Spleen (tissue), 7 donors: ENCODE measurements around the gene RABL6.
A peak's percentile ranks its signal among the peaks of the same experiment; 100 is the strongest.
"Not testable (repeated sequence)": the region's sequence is repeated elsewhere in the genome, so short reads cannot be mapped to it uniquely, and the experiment has no call there.

Source experiments
- POLR2A ChIP-seq, 3 donors: fragments of 450-650 bp; IDR thresholded peaks; one replicate each; pipeline ENCODE4 v1.5.1; 2017; ENCODE audit warnings: antibody characterized with exemption in 3 of 3, mild to moderate bottlenecking in 1 of 3
- POLR2AphosphoS5 ChIP-seq, 3 donors: sonication (generic); formaldehyde crosslinking; IDR thresholded peaks; one replicate each; pipeline ENCODE4 v1.5.1; 2017; ENCODE audit warnings: antibody characterized with exemption in 3 of 3
- TF ChIP-seq, protein P1 (sequence below), 11 experiments: fragments of 200-600 bp in 7 of 11; fragments of 450-650 bp in 4 of 11; sonication (generic) in 4 of 11; IDR thresholded peaks in 8 of 11; conservative IDR thresholded peaks in 3 of 11; 1 replicate in 7 of 11; 2 replicates in 4 of 11; pipeline versions ENCODE4 v1.4.0 to v1.8.0; 2016 to 2021; ENCODE audit warnings: antibody characterized with exemption in 11 of 11, inconsistent platforms in 4 of 11, mild to moderate bottlenecking in 1 of 11
- donor health status: DM: no; HTN: no; CAD: no; lungs with moderate emphysema.
- donor health status: DM: no; HTN: no; CAD: no.
- donor health status: DM: no; HTN: no; CAD: no.

DNA sequence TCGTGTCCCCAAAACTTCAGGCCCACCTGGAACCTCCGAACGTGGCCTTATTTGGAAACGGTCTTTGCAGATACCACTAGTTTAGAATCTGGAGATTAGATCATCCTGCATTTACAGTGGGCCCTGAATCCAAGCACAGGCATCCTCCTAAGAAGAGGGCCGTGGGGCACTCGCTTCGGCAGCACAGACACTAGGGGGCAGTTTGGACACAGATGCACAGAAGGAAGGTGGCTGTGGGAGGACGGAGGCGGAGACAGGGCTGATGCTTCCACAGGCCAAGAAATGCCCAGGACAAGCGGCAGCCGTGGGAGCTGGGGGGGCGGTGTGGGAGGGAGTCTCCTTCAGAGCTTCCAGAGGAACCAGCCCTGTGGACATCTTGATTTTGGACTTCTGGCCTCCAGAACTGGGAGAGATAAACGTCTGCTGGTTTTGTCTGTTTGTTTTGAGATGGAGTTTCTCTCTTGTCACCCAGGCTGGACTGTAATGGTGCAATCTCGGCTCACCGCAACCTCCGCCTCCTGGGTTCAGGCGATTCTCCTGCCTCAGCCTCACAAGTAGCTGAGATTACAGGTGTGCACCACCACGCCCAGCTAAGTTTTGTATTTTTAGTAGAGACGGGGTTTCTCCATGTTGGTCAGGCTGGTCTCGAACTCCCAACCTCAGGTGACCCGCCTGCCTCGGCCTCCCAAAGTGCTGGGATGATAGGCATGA is 46.8 kb upstream of the RABL6 start:
- not testable (repeated sequence) for TF ChIP-seq POLR2A, POLR2AphosphoS5 (IDR thresholded peaks at IDR 0.05)
- TF ChIP-seq, protein P1, sequence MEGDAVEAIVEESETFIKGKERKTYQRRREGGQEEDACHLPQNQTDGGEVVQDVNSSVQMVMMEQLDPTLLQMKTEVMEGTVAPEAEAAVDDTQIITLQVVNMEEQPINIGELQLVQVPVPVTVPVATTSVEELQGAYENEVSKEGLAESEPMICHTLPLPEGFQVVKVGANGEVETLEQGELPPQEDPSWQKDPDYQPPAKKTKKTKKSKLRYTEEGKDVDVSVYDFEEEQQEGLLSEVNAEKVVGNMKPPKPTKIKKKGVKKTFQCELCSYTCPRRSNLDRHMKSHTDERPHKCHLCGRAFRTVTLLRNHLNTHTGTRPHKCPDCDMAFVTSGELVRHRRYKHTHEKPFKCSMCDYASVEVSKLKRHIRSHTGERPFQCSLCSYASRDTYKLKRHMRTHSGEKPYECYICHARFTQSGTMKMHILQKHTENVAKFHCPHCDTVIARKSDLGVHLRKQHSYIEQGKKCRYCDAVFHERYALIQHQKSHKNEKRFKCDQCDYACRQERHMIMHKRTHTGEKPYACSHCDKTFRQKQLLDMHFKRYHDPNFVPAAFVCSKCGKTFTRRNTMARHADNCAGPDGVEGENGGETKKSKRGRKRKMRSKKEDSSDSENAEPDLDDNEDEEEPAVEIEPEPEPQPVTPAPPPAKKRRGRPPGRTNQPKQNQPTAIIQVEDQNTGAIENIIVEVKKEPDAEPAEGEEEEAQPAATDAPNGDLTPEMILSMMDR (IDR thresholded peaks at IDR 0.05 in 8 of 11, conservative IDR thresholded peaks at IDR 0.05 in 3 of 11), result peak in 8 of 11 experiments; percentile 13 to 60 (median 46)
